GM03348 (cell line): ENCODE measurements around the gene DST.

Experiments
- DNase-seq: peaks from one replicate; pipeline ENCODE4 v3.0.0; 2012; ENCODE audit warnings: low spot score

Gene DST

DNA sequence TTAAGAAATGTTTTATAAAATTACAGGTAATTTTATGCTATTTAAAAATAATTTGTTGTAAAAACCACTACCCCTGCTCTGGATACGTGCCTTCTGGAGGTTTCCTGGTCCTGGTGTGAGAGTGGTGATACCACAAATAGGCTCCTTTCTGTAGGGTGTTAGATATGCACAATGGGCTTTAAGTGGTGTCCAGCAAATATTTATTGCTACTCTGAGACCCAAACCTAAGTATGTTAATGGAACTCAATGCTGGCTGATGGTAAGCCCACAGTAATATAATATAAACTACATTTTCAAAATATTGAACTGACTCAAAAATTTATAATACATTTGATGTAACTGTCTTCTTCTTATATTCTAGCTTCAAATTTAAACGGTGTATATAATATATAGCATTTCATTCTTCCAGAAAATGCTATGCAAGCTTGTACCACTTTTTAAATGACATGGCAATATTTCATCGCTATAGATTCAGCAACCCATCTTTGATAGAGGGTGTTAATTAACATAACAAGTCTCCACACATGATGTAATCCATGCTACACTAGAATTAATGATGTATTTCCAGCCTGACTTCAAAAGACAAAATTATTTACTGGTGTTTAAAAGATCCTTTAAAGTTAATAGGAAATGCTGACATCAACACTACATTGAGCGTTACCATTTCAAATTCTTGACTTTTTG, 161.9 kb downstream of the DST start:
- DNase-seq: no peak

DNA sequence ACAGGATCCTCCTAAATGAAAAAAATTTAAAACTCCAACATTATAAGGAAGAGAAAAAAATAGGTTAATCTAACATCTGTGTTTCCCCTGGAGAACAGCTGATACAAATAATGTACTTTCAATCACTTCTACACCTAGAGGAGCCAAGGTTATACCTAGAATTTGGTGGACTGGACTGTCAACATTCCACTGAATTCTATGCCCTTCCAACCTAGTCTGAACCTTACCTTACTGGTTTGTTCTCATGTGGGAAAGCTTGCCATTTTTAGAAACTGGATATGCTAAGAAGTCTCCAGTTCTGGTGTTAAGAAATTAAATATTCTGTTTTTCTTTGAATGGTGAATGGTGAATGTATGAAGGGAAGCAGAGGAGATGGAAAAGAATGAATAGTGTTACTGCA, 162.4 kb downstream of the DST start:
- no peak for DNase-seq

GRCh38 chr6:56479381-56479780, 163.3 kb downstream of the DST start:
- DNase-seq: no peak

GRCh38 chr6:56478202-56478601, 164.5 kb downstream of the DST start:
- DNase-seq: no peak

DNA sequence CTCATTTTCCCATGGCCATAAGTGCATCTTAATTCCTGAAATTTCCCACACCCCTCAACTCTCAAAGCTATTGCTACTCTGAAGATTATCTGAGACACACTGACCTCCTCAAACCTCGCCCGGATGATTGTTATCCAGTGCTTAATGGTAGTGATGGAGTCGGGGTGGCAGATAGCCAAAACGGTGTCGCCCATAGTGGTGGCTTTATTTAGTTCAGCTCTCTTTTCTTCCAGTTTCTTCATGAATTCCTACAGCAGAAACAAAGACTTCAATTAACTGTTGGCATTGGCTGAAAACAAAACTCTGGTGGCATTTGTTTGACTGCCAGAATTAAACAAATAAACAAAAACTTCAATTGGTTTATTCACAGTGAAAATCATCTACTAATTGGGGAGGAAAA, 165.4 kb downstream of the DST start:
- DNase-seq: no peak

GRCh38 chr6:56475736-56476457, 166.8 kb downstream of the DST start:
- DNase-seq: no peak

GRCh38 chr6:56474532-56474931, 168.2 kb downstream of the DST start:
- no peak for DNase-seq

GRCh38 chr6:56463443-56463842, 179.2 kb downstream of the DST start:
- DNase-seq: no peak

DNA sequence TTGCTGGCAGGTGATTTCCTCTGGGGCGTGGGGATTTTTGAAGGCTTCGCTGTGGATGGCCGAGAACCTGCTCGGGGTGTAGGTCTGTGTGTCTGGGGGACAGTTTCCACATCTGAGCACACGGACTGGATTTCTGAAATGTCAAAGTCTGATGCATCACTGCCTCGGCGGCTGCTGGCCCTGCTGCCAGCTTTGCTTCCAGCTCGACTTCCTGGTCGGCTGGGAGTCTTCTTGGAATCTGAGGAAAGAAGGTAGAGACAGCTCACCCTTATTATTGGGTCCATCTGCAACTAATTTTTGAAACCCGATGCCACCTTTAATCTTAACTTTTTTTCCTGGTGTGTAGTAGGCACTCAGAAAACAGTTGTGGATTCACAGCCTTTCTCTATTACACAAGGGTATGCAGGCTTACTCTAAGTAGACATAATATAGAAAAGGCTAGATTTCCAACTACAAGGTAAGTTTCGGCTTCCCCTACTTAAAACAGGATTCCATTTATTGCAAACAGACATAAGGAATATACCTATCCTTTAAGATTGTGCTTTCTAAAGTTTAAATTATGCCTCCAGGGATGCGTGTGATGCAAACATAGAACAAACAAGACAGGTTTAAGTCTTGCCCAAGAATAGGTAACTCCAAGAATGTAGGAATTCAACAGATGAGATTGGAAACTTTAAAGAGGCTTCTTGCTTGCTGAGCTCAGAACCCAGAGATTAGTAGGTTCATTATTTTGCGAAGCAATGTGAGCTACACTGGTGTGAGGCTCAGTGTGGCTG, 183.5 kb downstream of the DST start:
- DNase-seq: peak; percentile 21

GRCh38 chr6:56458324-56458884, 184.3 kb downstream of the DST start:
- no peak for DNase-seq

DNA sequence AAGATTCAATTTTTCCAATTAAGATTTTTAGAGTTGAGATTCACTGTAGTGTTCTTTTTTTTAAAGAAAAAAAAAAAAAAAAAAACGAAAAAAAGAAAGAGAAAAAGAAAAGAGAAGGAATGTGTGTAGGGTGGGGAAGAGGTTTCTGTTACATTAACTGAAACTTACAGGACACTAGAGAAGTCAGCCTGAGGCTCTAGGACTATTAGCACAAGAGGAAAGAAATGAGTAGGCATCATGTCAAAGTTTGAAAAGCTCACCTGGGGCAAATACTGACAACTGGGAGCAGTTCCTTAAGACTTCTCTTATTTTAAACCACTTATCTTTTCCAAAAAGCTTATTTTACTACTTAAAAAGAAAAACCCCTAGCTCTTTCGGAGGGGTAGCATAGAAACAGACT, 185.9 kb downstream of the DST start:
- DNase-seq: no peak

GRCh38 chr6:56450882-56451739, 191.6 kb downstream of the DST start:
- no peak for DNase-seq

- DNase-seq: no peak
These were observed 192.3 kb downstream of the DST start for GRCh38 chr6:56450376-56450775.

DNA sequence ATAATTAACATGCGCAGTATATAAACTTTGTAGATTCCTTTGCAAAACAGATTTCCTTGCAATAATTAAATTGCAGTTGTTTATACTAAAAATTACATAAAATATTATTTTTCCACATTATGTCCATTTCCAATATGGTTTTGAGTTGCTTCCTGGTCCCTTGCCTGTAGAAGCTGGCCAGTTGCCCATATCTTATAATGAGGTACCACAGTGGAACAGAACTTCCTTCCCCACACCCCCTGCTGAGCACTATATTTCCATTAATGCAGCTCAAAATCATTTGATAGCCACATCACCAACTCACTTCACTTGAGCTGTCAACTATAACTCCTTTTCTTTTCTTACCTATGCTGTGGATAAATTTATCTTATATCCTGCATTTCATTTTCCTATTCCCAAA, 194.6 kb downstream of the DST start:
- no peak for DNase-seq

- DNase-seq: no peak
These were observed 196.9 kb downstream of the DST start for GRCh38 chr6:56445818-56446217.

- no peak for DNase-seq
These were observed 197.8 kb downstream of the DST start for GRCh38 chr6:56444855-56445254.

- DNase-seq: no peak
These were observed 202.1 kb downstream of the DST start for GRCh38 chr6:56440551-56440981.

GRCh38 chr6:56437171-56437900, 205.4 kb downstream of the DST start:
- DNase-seq: no peak

- no peak for DNase-seq
These were observed 206.9 kb downstream of the DST start for GRCh38 chr6:56435754-56436153.

- DNase-seq: no peak
These were observed 207.4 kb downstream of the DST start for GRCh38 chr6:56435326-56435725.

GRCh38 chr6:56434606-56435005, 208.1 kb downstream of the DST start:
- no peak for DNase-seq
